K562 (cell line): ENCODE data around the gene FES. TPM values are rescaled to one million over a fixed set of nuclear protein-coding genes. Genes with fewer than 3 reads are reported as not detected.

Experiments used
- FOXO4 ChIP-seq: fragments of 450-650 bp; formaldehyde crosslinking; IDR thresholded peaks from 2 replicates; pipeline ENCODE4 v1.4.0; 2020; ENCODE audit warnings: mild to moderate bottlenecking, moderate library complexity
- HNRNPUL1 ChIP-seq: fragments of 200-400 bp; formaldehyde crosslinking; IDR thresholded peaks from 2 replicates; pipeline ENCODE4 v1.6.1; 2017; ENCODE audit warnings: low read length
- MYBL2 ChIP-seq, 2 experiments: fragments of 450-650 bp in 1 of 2; sonication (generic) in 1 of 2; formaldehyde crosslinking in 1 of 2; IDR thresholded peaks; 2 replicates each; pipeline versions ENCODE4 v1.6.1 to v1.8.1; 2017 to 2022; ENCODE audit warnings: borderline replicate concordance in 1 of 2, inconsistent platforms in 1 of 2, low read depth in 1 of 2, mild to moderate bottlenecking in 1 of 2, missing genetic modification reagents in 1 of 2, moderate library complexity in 1 of 2
- REST ChIP-seq, 2 experiments: fragments of 450-650 bp; formaldehyde crosslinking in 1 of 2; IDR thresholded peaks; 2 replicates each; pipeline versions ENCODE4 v1.4.0 to v1.6.1; 2014 to 2020; ENCODE audit warnings: mild to moderate bottlenecking in 2 of 2, borderline replicate concordance in 1 of 2, low read depth in 1 of 2
- SAFB ChIP-seq: fragments of 200-400 bp; formaldehyde crosslinking; IDR thresholded peaks from 2 replicates; pipeline ENCODE4 v1.6.1; 2017; ENCODE audit warnings: low read depth, low read length, borderline replicate concordance
- SRSF3 ChIP-seq: fragments of 200-400 bp; formaldehyde crosslinking; IDR thresholded peaks from 2 replicates; pipeline ENCODE4 v1.6.1; 2016; ENCODE audit warnings: mild to moderate bottlenecking, low read length, moderate library complexity; ENCODE audit not compliant: insufficient read depth
- ZNF175 ChIP-seq: fragments of 200-800 bp; sonication (Bioruptor generic); IDR thresholded peaks from 2 replicates; pipeline ENCODE4 v1.6.1; 2016; ENCODE audit warnings: low read depth, mild to moderate bottlenecking, missing genetic modification characterization, missing compliant biosample characterization
- ZNF511 ChIP-seq: sonication (generic); formaldehyde crosslinking; IDR thresholded peaks from 2 replicates; pipeline ENCODE4 v1.8.0; 2022; ENCODE audit warnings: mild to moderate bottlenecking, missing genetic modification reagents
- ZNF609 ChIP-seq: sonication (generic); formaldehyde crosslinking; IDR thresholded peaks from 2 replicates; pipeline ENCODE4 v1.8.1; 2023; ENCODE audit warnings: missing genetic modification reagents, mild to moderate bottlenecking, borderline replicate concordance
- polyA plus RNA-seq, 8 experiments: library from polyadenylated mRNA; depleted of rRNA in 4 of 8; stranded (reverse) in 5 of 8; unstranded in 3 of 8; fragments of >200 nt; fragmentation: Nextera tagmentation in 2 of 8; fragmentation: Illumina TruSeq in 1 of 8; extraction: Ambion mirVana in 2 of 8; extraction: Trizol in 1 of 8; gene quantifications; 2 replicates each; pipeline versions ENCODE4 v1.2.1 to v1.2.3, GENCODE V29; 2011 to 2014; ENCODE audit warnings: inconsistent platforms in 1 of 8, missing spikeins in 1 of 8
- total RNA-seq, 7 experiments: library from RNA; depleted of rRNA in 6 of 7; stranded (reverse); fragments of >200 nt in 6 of 7; fragmentation: Illumina TruSeq in 2 of 7; extraction: Trizol in 2 of 7; gene quantifications; 2 replicates each; pipeline versions ENCODE4 v1.2.1 to v1.2.3, GENCODE V29; 2011 to 2021; ENCODE audit warnings: low replicate concordance in 1 of 7

FES gene
- total and polyA plus RNA-seq, 9 of the 15 experiments (the other 6 are each of a cell fraction or from before 2014, with no cell fraction given), result 0.38 to 2.6 (median 0.82) TPM

GRCh38 chr15:90901175-90902039 is 17.1 kb downstream of the FES start (continued):
- no peak for TF ChIP-seq SRSF3
- TF ChIP-seq ZNF175, result peak; percentile 93
- TF ChIP-seq ZNF609 (CRISPR knock-in tag), result no peak; the same call in 1 of the 2 replicates
- no peak for TF ChIP-seq REST (IDR thresholded peaks at IDR 0.05; ENCODE audit: borderline replicate concordance)
- TF ChIP-seq REST (CRISPR knock-in tag; IDR thresholded peaks at IDR 0.05; ENCODE audit: low read depth), result no peak
- TF ChIP-seq ZNF511 (CRISPR knock-in tag), result no peak
- peak; percentile 45; the same call in 1 of the 2 replicates for TF ChIP-seq MYBL2 (IDR thresholded peaks at IDR 0.05; ENCODE audit: low read depth)
- no peak for TF ChIP-seq MYBL2 (CRISPR knock-in tag; IDR thresholded peaks at IDR 0.05; ENCODE audit: borderline replicate concordance)
- no peak for TF ChIP-seq HNRNPUL1
- no peak for TF ChIP-seq SAFB
- TF ChIP-seq FOXO4 (CRISPR knock-in tag), result no peak
